22Rv1 (cell line): ENCODE measurements around the gene CEACAM16.

Experiments
- H3K27ac ChIP-seq: fragments of 450-650 bp; 2 replicates; pipeline ENCODE4 v1.5.1; 2017
- ZFX ChIP-seq: fragments of 450-650 bp; IDR thresholded peaks from 2 replicates; pipeline ENCODE4 v1.6.1; 2017; ENCODE audit warnings: antibody characterized with exemption, borderline replicate concordance
- TF ChIP-seq, protein P1 (sequence below): fragments of 450-650 bp; IDR thresholded peaks from 2 replicates; pipeline ENCODE4 v1.5.1; 2017; ENCODE audit warnings: mild to moderate bottlenecking

Gene CEACAM16

GRCh38 chr19:44755219-44755618 is 56.3 kb downstream of the CEACAM16 start:
- TF ChIP-seq, protein P1, sequence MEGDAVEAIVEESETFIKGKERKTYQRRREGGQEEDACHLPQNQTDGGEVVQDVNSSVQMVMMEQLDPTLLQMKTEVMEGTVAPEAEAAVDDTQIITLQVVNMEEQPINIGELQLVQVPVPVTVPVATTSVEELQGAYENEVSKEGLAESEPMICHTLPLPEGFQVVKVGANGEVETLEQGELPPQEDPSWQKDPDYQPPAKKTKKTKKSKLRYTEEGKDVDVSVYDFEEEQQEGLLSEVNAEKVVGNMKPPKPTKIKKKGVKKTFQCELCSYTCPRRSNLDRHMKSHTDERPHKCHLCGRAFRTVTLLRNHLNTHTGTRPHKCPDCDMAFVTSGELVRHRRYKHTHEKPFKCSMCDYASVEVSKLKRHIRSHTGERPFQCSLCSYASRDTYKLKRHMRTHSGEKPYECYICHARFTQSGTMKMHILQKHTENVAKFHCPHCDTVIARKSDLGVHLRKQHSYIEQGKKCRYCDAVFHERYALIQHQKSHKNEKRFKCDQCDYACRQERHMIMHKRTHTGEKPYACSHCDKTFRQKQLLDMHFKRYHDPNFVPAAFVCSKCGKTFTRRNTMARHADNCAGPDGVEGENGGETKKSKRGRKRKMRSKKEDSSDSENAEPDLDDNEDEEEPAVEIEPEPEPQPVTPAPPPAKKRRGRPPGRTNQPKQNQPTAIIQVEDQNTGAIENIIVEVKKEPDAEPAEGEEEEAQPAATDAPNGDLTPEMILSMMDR = no peak
- TF ChIP-seq ZFX = no peak
- H3K27ac ChIP-seq = peak overlapping the region; percentile 95

- peak overlapping the region; percentile 95; the same call in 1 of the 2 replicates for H3K27ac ChIP-seq
- TF ChIP-seq, protein P1 = no peak
- TF ChIP-seq ZFX = no peak
These were observed 57.2 kb downstream of the CEACAM16 start for GRCh38 chr19:44756089-44756562.

GRCh38 chr19:44757057-44757734 is 58.2 kb downstream of the CEACAM16 start:
- TF ChIP-seq ZFX = no peak
- TF ChIP-seq, protein P1 = no peak
- no peak overlapping the region for H3K27ac ChIP-seq

DNA sequence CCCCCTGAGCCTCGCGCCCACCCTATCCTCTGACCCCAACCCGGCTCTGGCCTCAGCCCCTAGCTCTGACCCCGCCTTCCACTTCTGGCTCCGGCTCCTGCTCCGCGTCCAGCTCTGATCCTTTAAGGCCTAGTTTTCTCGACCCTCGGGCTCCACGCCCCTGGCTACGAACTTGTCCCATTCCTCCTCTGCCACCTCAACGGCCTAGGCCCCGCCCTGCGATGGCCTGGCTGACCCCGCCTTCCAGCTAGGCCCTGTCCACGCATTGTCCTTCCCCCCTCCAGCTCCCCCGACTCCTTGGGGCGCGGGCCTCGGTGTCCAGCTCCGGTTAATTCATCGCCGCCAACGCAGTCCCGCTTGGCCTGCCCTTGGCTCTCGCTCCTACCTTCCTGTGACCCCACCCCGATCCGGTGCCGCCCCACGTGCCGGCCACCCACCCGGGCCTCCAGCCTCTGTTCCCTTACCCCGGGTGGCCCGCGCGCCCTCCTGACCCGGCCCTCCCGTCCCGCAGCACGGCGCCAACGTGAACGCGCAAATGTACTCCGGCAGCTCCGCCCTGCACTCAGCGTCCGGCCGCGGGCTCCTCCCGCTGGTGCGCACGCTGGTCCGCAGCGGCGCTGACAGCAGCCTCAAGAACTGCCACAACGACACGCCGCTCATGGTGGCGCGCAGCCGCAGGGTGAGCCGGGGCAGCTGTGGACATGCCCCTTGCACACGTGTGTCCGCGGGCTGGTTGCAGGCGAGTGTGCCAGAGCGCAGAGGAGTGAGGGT is 59.0 kb downstream of the CEACAM16 start:
- H3K27ac ChIP-seq = no peak overlapping the region
- TF ChIP-seq, protein P1 = no peak
- no peak for TF ChIP-seq ZFX

GRCh38 chr19:44758596-44758995 is 59.6 kb downstream of the CEACAM16 start:
- no peak for TF ChIP-seq ZFX
- TF ChIP-seq, protein P1 = no peak
- no peak overlapping the region for H3K27ac ChIP-seq

GRCh38 chr19:44759083-44759804 is 60.3 kb downstream of the CEACAM16 start:
- TF ChIP-seq, protein P1 = no peak
- TF ChIP-seq ZFX = no peak
- H3K27ac ChIP-seq = no peak overlapping the region
